ENCODE data around the gene VILL. TPM values are rescaled to one million over a fixed set of nuclear protein-coding genes. Genes with fewer than 3 reads are reported as not detected.

Gene VILL
- polyA plus RNA-seq, 4 donors: 10.8 to 13.3 (median 11.3) TPM

- DNase-seq (ENCODE audit: low read depth in 4 of 4, low spot score in 3 of 4): no peak
Observed at GRCh38 chr3:38015485-38015884, 24.9 kb downstream of the VILL start.

- DNase-seq (ENCODE audit: low read depth in 4 of 4, low spot score in 3 of 4): no peak
Observed at GRCh38 chr3:38015984-38016383, 25.4 kb downstream of the VILL start.

GRCh38 chr3:38016410-38016809 lies 25.8 kb downstream of the VILL start:
- no peak for DNase-seq (ENCODE audit: low read depth in 4 of 4, low spot score in 3 of 4)

- no peak for DNase-seq (ENCODE audit: low read depth in 4 of 4, low spot score in 3 of 4)
Observed at GRCh38 chr3:38016847-38017444, 26.4 kb downstream of the VILL start.

GRCh38 chr3:38017445-38018295 lies 27.1 kb downstream of the VILL start:
- DNase-seq (ENCODE audit: low read depth in 4 of 4, low spot score in 3 of 4): no peak

- DNase-seq (ENCODE audit: low read depth in 4 of 4, low spot score in 3 of 4): no peak
Observed at GRCh38 chr3:38018296-38019266, 28.0 kb downstream of the VILL start.

GRCh38 chr3:38019658-38020341 lies 29.2 kb downstream of the VILL start:
- DNase-seq (ENCODE audit: low read depth in 4 of 4, low spot score in 3 of 4): no peak

- DNase-seq (ENCODE audit: low read depth in 4 of 4, low spot score in 3 of 4): no peak
Observed at GRCh38 chr3:38020342-38020726, 29.7 kb downstream of the VILL start.

- no peak for DNase-seq (ENCODE audit: low read depth in 4 of 4, low spot score in 3 of 4)
Observed at GRCh38 chr3:38021196-38021595, 30.6 kb downstream of the VILL start.

- DNase-seq (ENCODE audit: low read depth in 4 of 4, low spot score in 3 of 4): no peak
Observed at GRCh38 chr3:38022301-38022700, 31.7 kb downstream of the VILL start.

GRCh38 chr3:38022896-38023709 lies 32.5 kb downstream of the VILL start:
- no peak for DNase-seq (ENCODE audit: low read depth in 4 of 4, low spot score in 3 of 4)

- DNase-seq (ENCODE audit: low read depth in 4 of 4, low spot score in 3 of 4): no peak
Observed at GRCh38 chr3:38026856-38027255, 36.3 kb downstream of the VILL start.

- no peak for DNase-seq (ENCODE audit: low read depth in 4 of 4, low spot score in 3 of 4)
Observed at GRCh38 chr3:38027466-38028465, 37.2 kb downstream of the VILL start.

- DNase-seq (ENCODE audit: low read depth in 4 of 4, low spot score in 3 of 4): no peak
Observed at GRCh38 chr3:38028621-38029361, 38.2 kb downstream of the VILL start.

GRCh38 chr3:38029400-38030125 lies 39.0 kb downstream of the VILL start, which contains the start of gene PLCD1:
PLCD1 (minus strand) TSS chr3:38029642; CDS start chr3:38029539, 103 bp downstream.
- DNase-seq (ENCODE audit: low read depth in 4 of 4, low spot score in 3 of 4): peak; percentile 39 to 71 (median 64)

- no peak for DNase-seq (ENCODE audit: low read depth in 4 of 4, low spot score in 3 of 4)
Observed at GRCh38 chr3:38030126-38031021, 39.8 kb downstream of the VILL start.
